ENCODE results near the gene PLAGL2.

Gene PLAGL2

GRCh38 chr20:32144898-32145662 is 62.5 kb downstream of the PLAGL2 start:
- DNase-seq, result no peak

- no peak for DNase-seq
These were observed 64.6 kb downstream of the PLAGL2 start for GRCh38 chr20:32142991-32143390.

Data from CD4-positive, alpha-beta T cell treated with Interleukin-15 for 1 hour (primary cell).